Esophagus muscularis mucosa (tissue), 4 donors: Measurements from ENCODE around the gene CBFA2T3. TPM values are rescaled to one million over a fixed set of nuclear protein-coding genes. Genes with fewer than 3 reads are reported as not detected.

Experiments used
- DNase-seq: peaks from one replicate; pipeline ENCODE4 v3.0.0-alpha.2; 2017; ENCODE audit errors: extremely low spot score
- H3K27ac ChIP-seq, 4 donors: fragments of 200-600 bp; sonication (generic); replicated peaks in 1 of 4; 1 replicate in 3 of 4; 2 replicates in 1 of 4; pipeline ENCODE4 v1.5.1; 2016 to 2019; ENCODE audit warnings: mild to moderate bottlenecking in 1 of 4
- H3K27me3 ChIP-seq, 4 donors: fragments of 200-600 bp; sonication (generic); one replicate each; pipeline versions ENCODE4 v1.5.1 to v1.6.0; 2016 to 2019
- H3K36me3 ChIP-seq, 4 donors: fragments of 200-600 bp; sonication (generic); one replicate each; pipeline ENCODE4 v1.5.1; 2016 to 2019
- H3K4me1 ChIP-seq, 4 donors: fragments of 200-600 bp; sonication (generic); one replicate each; pipeline ENCODE4 v1.5.1; 2016 to 2019
- H3K4me3 ChIP-seq, 4 donors: fragments of 200-600 bp; sonication (generic); 1 replicate in 2 of 4; 2 replicates in 2 of 4; pipeline ENCODE4 v1.5.1; 2016 to 2019; ENCODE audit warnings: mild to moderate bottlenecking in 4 of 4, moderate library complexity in 1 of 4
- H3K9me3 ChIP-seq, 4 donors: fragments of 200-600 bp; sonication (generic); 1 replicate in 3 of 4; 2 replicates in 1 of 4; pipeline ENCODE4 v1.5.1; 2016 to 2019
- EP300 ChIP-seq: sonication (generic); formaldehyde crosslinking; IDR thresholded peaks from one replicate; pipeline ENCODE4 v1.6.1; 2017; ENCODE audit warnings: antibody characterized with exemption
- POLR2A ChIP-seq: fragments of 450-650 bp; IDR thresholded peaks from one replicate; pipeline ENCODE4 v1.6.1; 2017; ENCODE audit warnings: antibody characterized with exemption, moderate library complexity, mild to moderate bottlenecking, low read depth
- POLR2AphosphoS5 ChIP-seq, 2 donors: sonication (generic); formaldehyde crosslinking; IDR thresholded peaks; one replicate each; pipeline ENCODE4 v1.6.1; 2017; ENCODE audit warnings: antibody characterized with exemption in 2 of 2
- WGBS: methylation state at CpG from one replicate; pipeline ENCODE4 v1.1.5; 2018; 5-methylcytosine and 5-hydroxymethylcytosine counted together
- intact Hi-C: fragments of 100-400 bp; cut with DNase I; formaldehyde crosslinking; loops from one replicate; pipeline ENCODE4 v1.15.1; 2023
- total RNA-seq, 4 donors: library from RNA; depleted of rRNA; stranded (reverse); fragments of >200 nt; gene quantifications; one replicate each; pipeline versions ENCODE4 v1.1.0 to v1.2.1, GENCODE V29; 2016
- TF ChIP-seq, protein P1 (sequence below), 3 experiments: fragments of 200-600 bp in 2 of 3; fragments of 450-650 bp in 1 of 3; sonication (generic) in 2 of 3; IDR thresholded peaks; one replicate each; pipeline ENCODE4 v1.5.1; 2017 to 2019; ENCODE audit warnings: antibody characterized with exemption in 3 of 3, mild to moderate bottlenecking in 2 of 3, moderate library complexity in 1 of 3

The CBFA2T3 gene
- total RNA-seq, 4 donors from 2014 or later: 2.0 to 10.4 (median 3.5) TPM

DNA sequence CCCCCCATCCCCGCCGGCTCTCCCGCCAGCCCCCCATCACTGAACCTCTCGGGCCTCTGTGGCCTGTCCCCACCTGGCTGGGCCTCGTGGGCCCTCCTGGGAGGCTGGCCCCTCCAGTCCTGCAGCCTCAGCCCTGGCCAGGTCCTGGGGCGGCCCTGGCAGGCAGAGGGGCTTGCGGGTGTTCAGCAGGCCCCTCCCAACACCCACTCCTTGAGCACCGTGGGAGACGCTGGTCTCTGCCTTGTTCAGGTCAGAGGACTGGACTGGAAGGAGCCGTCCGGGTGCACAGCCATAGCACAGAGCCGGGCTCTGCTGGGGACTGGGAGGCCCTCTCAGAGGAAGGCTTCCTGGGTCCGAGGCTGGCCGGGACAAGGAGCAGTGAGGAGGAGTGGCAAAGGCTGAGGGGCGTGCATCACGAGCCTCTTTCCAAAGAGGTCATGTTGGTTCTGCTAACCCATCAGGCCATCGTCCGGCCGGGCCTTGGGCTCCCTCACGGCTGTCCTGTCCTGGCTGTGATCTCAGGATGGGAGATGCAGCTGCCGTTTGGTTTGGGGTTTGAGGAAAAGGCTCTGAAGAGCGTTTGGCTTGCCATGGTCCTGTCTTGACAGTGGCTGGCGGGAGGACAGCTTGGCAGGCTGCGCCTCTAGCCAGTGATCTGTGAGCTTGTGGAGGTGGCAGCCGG is 104.2 kb downstream of the CBFA2T3 start:
- Histone ChIP-seq H3K4me3 (no peak overlapping the region), H3K36me3 (peaks cover 0 to 26% (median under 1%) of the 10 kb centered on the region in 4 donors), H3K27ac (no peak overlapping the region), H3K27me3 (peaks cover 0 to 68% (median 3%) of the 10 kb centered on the region in 4 donors), H3K4me1 (peaks cover 0 to 9% (median 0%) of the 10 kb centered on the region in 4 donors), H3K9me3 (no peaks in the 10 kb centered on the region)
- intact Hi-C loops: no loop called here
- no peak for DNase-seq
- WGBS: 83% methylated on average over 8 of the region's 25 CpGs
- TF ChIP-seq POLR2A (no peak), EP300 (no peak), POLR2AphosphoS5 (IDR thresholded peaks at IDR 0.05) (no peak)
- TF ChIP-seq, protein P1, sequence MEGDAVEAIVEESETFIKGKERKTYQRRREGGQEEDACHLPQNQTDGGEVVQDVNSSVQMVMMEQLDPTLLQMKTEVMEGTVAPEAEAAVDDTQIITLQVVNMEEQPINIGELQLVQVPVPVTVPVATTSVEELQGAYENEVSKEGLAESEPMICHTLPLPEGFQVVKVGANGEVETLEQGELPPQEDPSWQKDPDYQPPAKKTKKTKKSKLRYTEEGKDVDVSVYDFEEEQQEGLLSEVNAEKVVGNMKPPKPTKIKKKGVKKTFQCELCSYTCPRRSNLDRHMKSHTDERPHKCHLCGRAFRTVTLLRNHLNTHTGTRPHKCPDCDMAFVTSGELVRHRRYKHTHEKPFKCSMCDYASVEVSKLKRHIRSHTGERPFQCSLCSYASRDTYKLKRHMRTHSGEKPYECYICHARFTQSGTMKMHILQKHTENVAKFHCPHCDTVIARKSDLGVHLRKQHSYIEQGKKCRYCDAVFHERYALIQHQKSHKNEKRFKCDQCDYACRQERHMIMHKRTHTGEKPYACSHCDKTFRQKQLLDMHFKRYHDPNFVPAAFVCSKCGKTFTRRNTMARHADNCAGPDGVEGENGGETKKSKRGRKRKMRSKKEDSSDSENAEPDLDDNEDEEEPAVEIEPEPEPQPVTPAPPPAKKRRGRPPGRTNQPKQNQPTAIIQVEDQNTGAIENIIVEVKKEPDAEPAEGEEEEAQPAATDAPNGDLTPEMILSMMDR (IDR thresholded peaks at IDR 0.05): no peak

DNA sequence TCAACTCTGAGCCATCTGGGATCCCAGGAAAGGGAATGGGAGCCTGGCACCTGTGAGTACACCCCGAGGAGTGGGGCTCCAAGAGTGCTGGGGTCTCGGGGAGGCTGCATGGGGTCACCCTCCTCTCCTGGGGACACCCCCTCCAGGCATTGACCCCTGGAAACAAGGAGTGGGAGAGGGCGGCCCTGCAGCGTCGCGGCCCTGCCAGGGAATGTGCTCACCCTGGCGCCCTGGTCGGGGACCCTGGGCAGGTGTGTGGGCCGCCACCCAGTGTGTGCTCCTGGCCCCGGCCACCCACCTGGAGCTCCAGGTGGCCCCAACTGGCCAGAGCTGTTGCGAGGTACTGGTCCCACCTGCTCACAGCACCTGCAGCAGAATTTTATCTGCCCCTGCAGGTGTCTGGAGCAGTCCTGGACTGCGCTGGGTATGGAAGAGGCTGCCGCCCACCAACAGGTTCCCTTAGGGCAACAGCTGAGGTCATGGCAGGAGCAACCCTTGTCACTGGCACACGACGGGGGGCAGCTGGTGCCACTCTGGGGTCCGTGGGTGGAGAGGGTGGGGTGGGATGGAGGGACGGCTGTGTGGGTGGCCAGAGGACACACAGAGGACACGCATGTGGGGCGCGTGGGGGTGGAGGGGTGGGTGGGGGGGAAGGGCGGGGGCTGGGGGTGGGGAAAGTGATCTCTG is 105.1 kb downstream of the CBFA2T3 start:
- H3K9me3 ChIP-seq: no peaks in the 10 kb centered on the region
- H3K27ac ChIP-seq: no peak overlapping the region
- no peak for DNase-seq
- intact Hi-C loops: no loop called here
- peaks cover 0 to 68% (median 3%) of the 10 kb centered on the region in 4 donors for H3K27me3 ChIP-seq
- 76% methylated on average over 15 of the region's 21 CpGs for WGBS
- H3K4me1 ChIP-seq: peaks cover 0 to 9% (median 0%) of the 10 kb centered on the region in 4 donors
- H3K4me3 ChIP-seq: no peak overlapping the region
- TF ChIP-seq POLR2AphosphoS5 (IDR thresholded peaks at IDR 0.05) (no peak), POLR2A (no peak), EP300 (no peak)
- TF ChIP-seq, protein P1 (IDR thresholded peaks at IDR 0.05): no peak
- peaks cover 0 to 20% (median 0%) of the 10 kb centered on the region in 4 donors for H3K36me3 ChIP-seq

DNA sequence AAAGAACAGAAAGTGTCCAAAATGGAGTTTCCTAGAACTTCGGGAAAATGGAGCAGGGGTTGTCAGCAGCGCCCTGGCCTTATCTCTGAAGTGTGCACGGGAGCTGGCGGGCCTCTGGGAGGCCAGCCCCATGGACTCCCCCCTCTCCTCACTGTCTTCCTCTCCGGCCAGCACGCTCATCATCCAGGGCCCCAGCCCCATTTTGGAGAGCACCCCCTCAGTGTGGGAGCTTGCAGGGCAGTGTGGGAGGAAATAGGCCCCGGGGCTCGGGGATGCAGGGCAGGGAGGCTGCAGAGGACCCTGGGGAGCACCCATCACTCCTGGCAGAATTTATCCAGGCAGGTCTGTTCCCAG is 105.7 kb downstream of the CBFA2T3 start:
- 62% methylated on average over 4 of the region's 8 CpGs for WGBS
- peaks cover 0 to 14% (median 0%) of the 10 kb centered on the region in 4 donors for H3K36me3 ChIP-seq
- intact Hi-C loops: no loop called here
- no peak overlapping the region for H3K27ac ChIP-seq
- no peak for TF ChIP-seq EP300
- TF ChIP-seq, protein P1 (IDR thresholded peaks at IDR 0.05): no peak
- TF ChIP-seq POLR2A: no peak
- no peaks in the 10 kb centered on the region for H3K9me3 ChIP-seq
- H3K27me3 ChIP-seq: peaks cover 0 to 69% (median 3%) of the 10 kb centered on the region in 4 donors
- no peak for DNase-seq
- H3K4me3 ChIP-seq: peak overlapping the region in 1 of 4 donors; percentile 21
- peaks cover 0 to 9% (median 0%) of the 10 kb centered on the region in 4 donors for H3K4me1 ChIP-seq

DNA sequence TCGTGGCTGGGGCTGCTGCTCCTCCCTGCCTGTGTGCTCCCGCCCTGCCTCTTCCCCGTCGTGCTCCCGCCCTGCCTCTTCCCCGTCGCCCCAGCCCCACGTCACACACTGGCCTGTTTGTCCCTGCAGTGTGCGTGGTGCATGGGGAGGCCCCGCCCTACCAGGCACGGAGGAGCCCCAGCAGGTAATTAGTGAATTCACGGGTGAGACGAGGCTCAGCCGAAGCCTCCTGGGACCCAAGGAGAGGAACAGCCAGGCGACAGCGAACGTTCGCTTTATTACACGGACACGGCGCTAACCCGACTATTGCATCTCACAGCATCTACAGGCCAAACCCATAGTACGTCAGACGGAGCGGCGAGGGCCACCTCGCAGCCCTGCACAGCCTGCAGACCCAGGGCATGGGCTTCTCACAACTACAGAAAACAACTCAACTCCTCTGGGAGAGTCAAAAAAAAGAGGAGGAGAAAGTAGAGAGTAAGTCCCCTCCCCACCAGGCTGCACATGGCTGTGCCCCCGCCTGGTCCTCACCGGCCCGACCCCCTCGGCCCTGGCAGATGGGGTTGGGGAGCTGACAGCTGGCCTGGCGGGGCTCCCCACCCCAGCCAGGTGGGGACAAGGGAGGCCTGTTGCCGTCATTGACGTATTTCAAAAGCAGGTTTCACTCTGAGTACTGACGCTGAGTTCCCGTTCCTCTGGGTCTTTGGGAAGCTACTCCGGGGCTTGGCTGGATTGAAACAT is 106.2 kb downstream of the CBFA2T3 start:
- Histone ChIP-seq H3K27me3 (peaks cover 0 to 74% (median 3%) of the 10 kb centered on the region in 4 donors), H3K4me1 (peaks cover 0 to 9% (median 0%) of the 10 kb centered on the region in 4 donors), H3K36me3 (peaks cover 0 to 9% (median 0%) of the 10 kb centered on the region in 4 donors), H3K4me3 (peak overlapping the region in 2 of 4 donors; percentile 7 to 21), H3K27ac (no peak overlapping the region), H3K9me3 (no peaks in the 10 kb centered on the region)
- WGBS: 47% methylated on average over 10 of the region's 37 CpGs
- intact Hi-C loops: no loop called here
- DNase-seq: no peak
- TF ChIP-seq, protein P1 (IDR thresholded peaks at IDR 0.05): no peak
- TF ChIP-seq POLR2AphosphoS5 (IDR thresholded peaks at IDR 0.05): no peak
- no peak for TF ChIP-seq POLR2A
- no peak for TF ChIP-seq EP300
